Ovary (tissue), 3 donors: ENCODE data around the gene AFF1.

Experiments used
- POLR2A ChIP-seq: fragments of 450-650 bp; IDR thresholded peaks from one replicate; pipeline ENCODE4 v1.6.1; 2017; ENCODE audit warnings: antibody characterized with exemption, mild to moderate bottlenecking, moderate library complexity
- TF ChIP-seq, protein P1 (sequence below), 3 donors: fragments of 450-650 bp in 2 of 3; fragments of 200-600 bp in 1 of 3; IDR thresholded peaks; one replicate each; pipeline versions ENCODE4 v1.5.1 to v1.8.0; 2016 to 2022; ENCODE audit warnings: antibody characterized with exemption in 3 of 3, mild to moderate bottlenecking in 1 of 3
- donor health status: DM: no; HTN: no; CAD: no.

DNA sequence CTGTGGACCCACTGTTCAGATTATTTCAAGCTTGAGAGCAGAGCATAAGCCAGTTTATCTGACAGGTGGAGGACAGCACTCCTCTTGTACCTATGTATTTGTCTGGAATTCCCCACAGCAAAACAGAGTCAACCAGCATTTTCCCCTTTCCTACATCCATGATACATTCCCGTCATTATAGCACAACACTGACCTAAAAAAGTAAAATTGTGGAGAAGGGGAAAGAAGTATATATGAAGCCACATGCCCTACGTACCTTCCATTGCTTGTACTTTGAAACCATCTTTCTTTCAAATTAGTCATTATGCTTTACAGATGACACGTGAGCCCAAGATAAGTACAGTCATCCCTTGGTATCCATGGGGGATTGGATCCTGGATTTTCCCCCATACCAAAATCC lies 212.3 kb downstream of the AFF1 start:
- TF ChIP-seq, protein P1, sequence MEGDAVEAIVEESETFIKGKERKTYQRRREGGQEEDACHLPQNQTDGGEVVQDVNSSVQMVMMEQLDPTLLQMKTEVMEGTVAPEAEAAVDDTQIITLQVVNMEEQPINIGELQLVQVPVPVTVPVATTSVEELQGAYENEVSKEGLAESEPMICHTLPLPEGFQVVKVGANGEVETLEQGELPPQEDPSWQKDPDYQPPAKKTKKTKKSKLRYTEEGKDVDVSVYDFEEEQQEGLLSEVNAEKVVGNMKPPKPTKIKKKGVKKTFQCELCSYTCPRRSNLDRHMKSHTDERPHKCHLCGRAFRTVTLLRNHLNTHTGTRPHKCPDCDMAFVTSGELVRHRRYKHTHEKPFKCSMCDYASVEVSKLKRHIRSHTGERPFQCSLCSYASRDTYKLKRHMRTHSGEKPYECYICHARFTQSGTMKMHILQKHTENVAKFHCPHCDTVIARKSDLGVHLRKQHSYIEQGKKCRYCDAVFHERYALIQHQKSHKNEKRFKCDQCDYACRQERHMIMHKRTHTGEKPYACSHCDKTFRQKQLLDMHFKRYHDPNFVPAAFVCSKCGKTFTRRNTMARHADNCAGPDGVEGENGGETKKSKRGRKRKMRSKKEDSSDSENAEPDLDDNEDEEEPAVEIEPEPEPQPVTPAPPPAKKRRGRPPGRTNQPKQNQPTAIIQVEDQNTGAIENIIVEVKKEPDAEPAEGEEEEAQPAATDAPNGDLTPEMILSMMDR (IDR thresholded peaks at IDR 0.05), result no peak
- TF ChIP-seq POLR2A, result no peak
